Right atrium auricular region (tissue), 2 donors: ENCODE data around the gene ITPR1. TPM values are rescaled to one million over a fixed set of nuclear protein-coding genes. Genes with fewer than 3 reads are reported as not detected.

ENCODE experiments used
- DNase-seq: peaks from one replicate; pipeline ENCODE4 v3.0.0-alpha.2; 2019; ENCODE audit warnings: low spot score
- H3K27ac ChIP-seq, 2 donors: fragments of 200-600 bp; sonication (generic); 1 replicate in 1 of 2; 2 replicates in 1 of 2; pipeline ENCODE4 v1.5.1; 2016 to 2019
- H3K27me3 ChIP-seq, 2 donors: fragments of 200-600 bp; sonication (generic); one replicate each; pipeline versions ENCODE4 v1.5.1 to v1.6.0; 2017 to 2019
- H3K36me3 ChIP-seq: fragments of 200-600 bp; sonication (generic); one replicate; pipeline ENCODE4 v1.5.1; 2016
- H3K4me1 ChIP-seq, 2 donors: fragments of 200-600 bp; sonication (generic); one replicate each; pipeline versions ENCODE4 v1.5.1 to v1.6.0; 2017 to 2019
- H3K4me3 ChIP-seq, 2 donors: fragments of 200-600 bp; sonication (generic); 1 replicate in 1 of 2; 2 replicates in 1 of 2; pipeline ENCODE4 v1.5.1; 2017 to 2019; ENCODE audit warnings: mild to moderate bottlenecking in 1 of 2, moderate library complexity in 1 of 2
- H3K9me3 ChIP-seq, 2 donors: fragments of 200-600 bp; sonication (generic); one replicate each; pipeline ENCODE4 v1.5.1; 2019
- total RNA-seq, 2 donors: library from RNA; depleted of rRNA; stranded (reverse); fragments of >200 nt; gene quantifications; one replicate each; pipeline ENCODE4 v1.1.0, GENCODE V29; 2016
- TF ChIP-seq, protein P1 (sequence below), 2 donors: fragments of 200-600 bp; sonication (generic); IDR thresholded peaks; one replicate each; pipeline ENCODE4 v1.5.1; 2019; ENCODE audit warnings: antibody characterized with exemption in 2 of 2

Gene ITPR1
- total RNA-seq, 2 donors from 2014 or later, result 36.7 to 42.5 TPM

DNA sequence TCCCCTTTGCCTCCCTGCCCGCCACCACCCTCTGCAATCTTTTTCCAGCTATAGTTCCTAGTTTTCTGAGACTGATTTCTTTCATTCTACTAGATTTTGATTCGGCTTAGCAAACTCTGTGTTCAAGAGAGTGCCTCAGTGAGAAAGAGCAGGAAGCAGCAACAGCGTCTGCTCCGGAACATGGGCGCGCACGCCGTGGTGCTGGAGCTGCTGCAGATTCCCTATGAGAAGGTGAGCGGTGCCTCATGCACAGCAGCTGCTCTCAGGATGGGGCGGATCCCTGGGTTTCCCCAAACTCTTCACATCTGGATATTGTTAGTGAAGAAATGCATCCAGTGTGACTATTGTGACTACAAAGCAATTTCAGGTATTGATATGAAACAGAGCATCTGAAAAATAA, 191.8 kb downstream of the ITPR1 start:
- DNase-seq, result no peak
- no peak overlapping the region for H3K4me3 ChIP-seq
- TF ChIP-seq, protein P1, sequence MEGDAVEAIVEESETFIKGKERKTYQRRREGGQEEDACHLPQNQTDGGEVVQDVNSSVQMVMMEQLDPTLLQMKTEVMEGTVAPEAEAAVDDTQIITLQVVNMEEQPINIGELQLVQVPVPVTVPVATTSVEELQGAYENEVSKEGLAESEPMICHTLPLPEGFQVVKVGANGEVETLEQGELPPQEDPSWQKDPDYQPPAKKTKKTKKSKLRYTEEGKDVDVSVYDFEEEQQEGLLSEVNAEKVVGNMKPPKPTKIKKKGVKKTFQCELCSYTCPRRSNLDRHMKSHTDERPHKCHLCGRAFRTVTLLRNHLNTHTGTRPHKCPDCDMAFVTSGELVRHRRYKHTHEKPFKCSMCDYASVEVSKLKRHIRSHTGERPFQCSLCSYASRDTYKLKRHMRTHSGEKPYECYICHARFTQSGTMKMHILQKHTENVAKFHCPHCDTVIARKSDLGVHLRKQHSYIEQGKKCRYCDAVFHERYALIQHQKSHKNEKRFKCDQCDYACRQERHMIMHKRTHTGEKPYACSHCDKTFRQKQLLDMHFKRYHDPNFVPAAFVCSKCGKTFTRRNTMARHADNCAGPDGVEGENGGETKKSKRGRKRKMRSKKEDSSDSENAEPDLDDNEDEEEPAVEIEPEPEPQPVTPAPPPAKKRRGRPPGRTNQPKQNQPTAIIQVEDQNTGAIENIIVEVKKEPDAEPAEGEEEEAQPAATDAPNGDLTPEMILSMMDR (IDR thresholded peaks at IDR 0.05), result no peak
- H3K27ac ChIP-seq, result no peak overlapping the region
- peaks cover 1 to 6% of the 10 kb centered on the region in 2 donors for H3K9me3 ChIP-seq
- no peaks in the 10 kb centered on the region for H3K27me3 ChIP-seq
- no peaks in the 10 kb centered on the region for H3K4me1 ChIP-seq
- H3K36me3 ChIP-seq, result peaks cover 69% of the 10 kb centered on the region

DNA sequence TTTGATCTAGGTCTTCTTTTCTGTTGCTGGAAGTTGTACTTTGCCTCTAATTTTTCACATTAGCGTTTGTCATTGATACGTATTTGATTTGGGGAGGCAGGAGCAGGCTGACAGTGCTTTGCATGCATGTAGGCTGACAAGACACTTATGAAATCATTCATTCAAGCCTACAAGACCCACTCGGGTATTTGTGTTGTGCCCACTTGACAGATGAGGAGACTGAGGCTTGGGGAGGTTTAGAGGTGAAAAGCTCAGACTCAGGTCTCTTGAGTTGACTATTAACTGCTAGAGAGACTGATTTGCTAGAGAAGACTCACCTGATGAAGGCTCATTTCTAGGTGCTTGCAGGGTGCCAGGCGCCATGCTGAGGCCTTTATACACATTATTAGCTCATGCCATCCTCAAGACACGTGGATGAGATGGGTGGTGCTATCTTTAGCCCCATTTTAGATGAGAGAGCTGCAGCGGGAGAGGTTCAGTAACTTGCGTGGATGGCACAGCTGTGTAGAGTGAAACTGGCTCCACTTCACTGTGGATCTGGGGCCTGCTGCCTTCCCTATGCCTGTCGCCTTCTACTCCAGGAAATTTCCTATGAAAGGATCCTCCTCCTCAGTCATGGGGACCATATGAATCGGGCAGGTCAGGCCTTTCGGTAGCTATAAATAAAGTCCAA, 192.7 kb downstream of the ITPR1 start:
- TF ChIP-seq, protein P1 (IDR thresholded peaks at IDR 0.05), result no peak
- H3K27me3 ChIP-seq, result no peaks in the 10 kb centered on the region
- H3K36me3 ChIP-seq, result peaks cover 66% of the 10 kb centered on the region
- no peak overlapping the region for H3K4me3 ChIP-seq
- DNase-seq, result no peak
- H3K9me3 ChIP-seq, result peaks cover 5 to 11% of the 10 kb centered on the region in 2 donors
- no peaks in the 10 kb centered on the region for H3K4me1 ChIP-seq
- no peak overlapping the region for H3K27ac ChIP-seq

DNA sequence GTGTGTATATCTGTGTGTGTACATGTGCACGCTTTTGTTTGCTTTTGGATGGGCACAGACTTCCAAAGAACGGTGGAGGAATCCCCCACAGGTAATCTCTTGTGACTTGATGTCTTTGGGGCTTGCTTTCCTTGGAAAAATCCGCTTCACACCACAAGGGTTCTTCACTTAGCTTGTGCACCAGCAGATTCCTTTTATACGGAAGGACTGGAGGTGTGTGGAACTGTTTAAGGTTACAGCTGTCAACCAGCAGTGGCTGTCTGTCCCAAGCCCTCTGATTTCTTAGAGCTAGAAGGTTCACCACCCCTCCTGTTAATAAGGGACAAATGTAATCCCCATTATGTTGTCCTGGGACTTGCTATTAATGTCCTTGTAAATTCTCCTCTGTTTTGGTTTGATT, 193.5 kb downstream of the ITPR1 start:
- peaks cover 61% of the 10 kb centered on the region for H3K36me3 ChIP-seq
- no peak overlapping the region for H3K27ac ChIP-seq
- no peaks in the 10 kb centered on the region for H3K27me3 ChIP-seq
- TF ChIP-seq, protein P1 (IDR thresholded peaks at IDR 0.05), result no peak
- peaks cover 5 to 11% of the 10 kb centered on the region in 2 donors for H3K9me3 ChIP-seq
- DNase-seq, result no peak
- no peak overlapping the region for H3K4me3 ChIP-seq
- no peaks in the 10 kb centered on the region for H3K4me1 ChIP-seq

DNA sequence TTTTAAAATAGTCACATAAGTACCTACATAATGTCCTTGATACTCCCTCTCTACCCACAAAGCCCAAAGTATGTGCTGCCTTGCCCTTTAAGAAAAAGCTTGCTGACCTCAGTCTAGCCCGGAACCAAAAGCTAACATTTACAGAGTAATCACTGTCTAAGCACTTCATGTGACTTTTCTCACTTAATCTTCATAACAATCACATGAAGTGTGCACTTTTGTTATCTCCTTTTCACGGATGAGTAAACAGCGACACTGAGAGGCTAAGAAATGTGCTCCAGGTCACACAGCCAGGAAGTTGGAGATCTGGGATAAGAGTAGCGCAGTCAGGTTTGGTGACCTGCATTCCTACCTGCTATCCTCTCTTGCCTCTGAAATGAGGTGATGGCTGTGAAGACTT, 194.0 kb downstream of the ITPR1 start:
- DNase-seq, result no peak
- Histone ChIP-seq H3K27ac (no peak overlapping the region), H3K27me3 (no peaks in the 10 kb centered on the region), H3K4me1 (no peaks in the 10 kb centered on the region), H3K36me3 (peaks cover 61% of the 10 kb centered on the region), H3K9me3 (peaks cover 5 to 11% of the 10 kb centered on the region in 2 donors), H3K4me3 (no peak overlapping the region)
- TF ChIP-seq, protein P1 (IDR thresholded peaks at IDR 0.05), result no peak

DNA sequence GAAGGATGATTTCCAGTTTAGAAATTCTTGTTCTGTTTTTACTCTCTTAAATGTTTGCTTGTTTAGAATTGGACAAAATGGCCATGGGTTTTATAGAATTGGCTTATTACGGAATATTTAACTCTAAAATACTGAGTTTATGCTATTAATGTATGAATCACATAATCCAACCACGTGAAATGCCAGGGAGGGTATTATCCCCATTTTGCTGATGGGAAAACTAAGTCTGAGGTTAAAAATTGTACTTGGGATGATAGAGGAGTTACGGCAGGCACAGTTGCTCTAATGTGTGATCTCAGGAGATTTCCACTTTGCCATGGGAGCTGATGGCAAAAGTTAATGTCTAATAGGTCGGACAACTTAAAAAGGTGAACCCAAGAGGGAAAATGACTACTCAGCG, 194.4 kb downstream of the ITPR1 start:
- H3K36me3 ChIP-seq, result peaks cover 60% of the 10 kb centered on the region
- TF ChIP-seq, protein P1 (IDR thresholded peaks at IDR 0.05), result no peak
- H3K9me3 ChIP-seq, result peaks cover 5 to 11% of the 10 kb centered on the region in 2 donors
- no peaks in the 10 kb centered on the region for H3K4me1 ChIP-seq
- H3K27me3 ChIP-seq, result no peaks in the 10 kb centered on the region
- H3K27ac ChIP-seq, result no peak overlapping the region
- no peak overlapping the region for H3K4me3 ChIP-seq
- no peak for DNase-seq

DNA sequence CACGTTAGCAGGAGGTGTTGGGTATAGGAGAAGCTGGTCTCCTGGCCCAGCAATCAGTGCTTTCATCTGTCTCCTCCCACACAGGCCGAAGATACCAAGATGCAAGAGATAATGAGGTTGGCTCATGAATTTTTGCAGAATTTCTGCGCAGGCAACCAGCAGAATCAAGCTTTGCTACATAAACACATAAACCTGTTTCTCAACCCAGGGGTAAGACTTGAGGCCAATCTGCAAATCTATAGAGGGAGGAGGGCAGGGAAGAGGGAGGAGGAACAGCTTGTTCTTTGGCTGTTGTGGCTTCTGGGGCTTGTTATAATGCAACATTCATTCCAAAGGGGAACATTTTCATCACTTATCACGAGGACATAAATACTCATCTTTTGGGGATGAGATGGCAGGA, 195.3 kb downstream of the ITPR1 start:
- no peak overlapping the region for H3K27ac ChIP-seq
- no peaks in the 10 kb centered on the region for H3K27me3 ChIP-seq
- peaks cover 54% of the 10 kb centered on the region for H3K36me3 ChIP-seq
- no peaks in the 10 kb centered on the region for H3K4me1 ChIP-seq
- TF ChIP-seq, protein P1 (IDR thresholded peaks at IDR 0.05), result no peak
- peaks cover 5 to 11% of the 10 kb centered on the region in 2 donors for H3K9me3 ChIP-seq
- no peak overlapping the region for H3K4me3 ChIP-seq
- no peak for DNase-seq
